BE2C (cell line): ENCODE results near the gene RAN.

Experiments
- DNase-seq: peaks from one replicate; pipeline ENCODE4 v3.0.0-alpha.2; 2020
- H3K27me3 ChIP-seq: fragments of 250-450 bp; sonication (Bioruptor Pico); 2 replicates; pipeline ENCODE4 v1.5.1; 2020; ENCODE audit warnings: mild to moderate bottlenecking
- H3K36me3 ChIP-seq: fragments of 250-450 bp; sonication (Bioruptor Pico); 2 replicates; pipeline ENCODE4 v1.5.1; 2020; ENCODE audit warnings: mild to moderate bottlenecking
- H3K4me1 ChIP-seq: fragments of 250-450 bp; sonication (Bioruptor Pico); 2 replicates; pipeline ENCODE4 v1.5.1; 2020
- H3K4me3 ChIP-seq: 2 replicates; pipeline ENCODE4 v1.5.1; 2011; ENCODE audit warnings: low read depth, low read length
- H3K9me3 ChIP-seq: fragments of 250-450 bp; sonication (Bioruptor Pico); 2 replicates; pipeline ENCODE4 v1.5.1; 2020
- TF ChIP-seq, protein P1 (sequence below): IDR thresholded peaks from 2 replicates; pipeline ENCODE4 v1.5.1; 2012; ENCODE audit warnings: mild to moderate bottlenecking, low read depth, low read length

RAN gene

DNA sequence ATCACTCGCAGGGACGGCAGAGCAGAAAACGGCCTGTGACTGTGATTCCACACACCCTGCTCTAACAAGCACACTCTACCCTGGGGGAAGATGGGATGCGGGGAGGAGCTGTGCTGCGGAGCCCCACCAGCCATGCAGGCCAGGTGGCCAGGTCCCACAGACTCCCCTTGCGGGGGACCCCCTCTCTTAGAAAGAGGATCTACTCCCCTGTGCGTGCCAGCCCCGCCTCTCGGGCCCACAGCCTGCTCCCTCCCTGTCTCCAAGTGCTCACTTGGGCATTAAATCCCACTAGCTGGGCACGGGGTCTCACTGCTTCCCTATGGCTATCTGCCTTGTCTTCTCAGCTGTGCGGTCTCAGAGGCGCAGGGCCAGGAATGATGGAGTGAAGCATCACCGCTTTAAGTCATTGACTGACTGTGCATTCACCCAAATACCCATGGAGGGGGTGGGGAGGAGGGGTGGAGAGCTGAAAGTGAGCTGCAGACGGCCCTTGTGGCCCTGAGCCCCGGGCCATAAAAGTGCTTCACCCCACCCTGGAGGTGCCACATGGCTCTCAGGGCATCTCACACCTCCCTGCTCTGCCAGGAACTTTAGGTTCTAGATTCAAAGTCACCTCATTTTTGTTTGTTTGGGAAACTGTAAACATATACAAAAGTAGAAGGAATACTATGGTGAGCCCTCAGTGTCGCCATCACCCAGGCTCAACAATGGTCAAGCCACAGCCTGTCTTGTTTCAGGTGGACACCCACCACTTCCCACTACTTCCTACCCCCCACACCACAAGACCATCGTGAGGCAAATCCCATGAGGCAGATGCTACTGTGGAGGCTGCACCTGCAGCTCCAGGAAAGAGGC lies 42.2 kb upstream of the RAN start:
- DNase-seq: no peak
- Histone ChIP-seq H3K27me3 (no peaks in the 10 kb centered on the region), H3K9me3 (no peaks in the 10 kb centered on the region), H3K4me1 (no peaks in the 10 kb centered on the region; the same call in 1 of the 2 replicates), H3K36me3 (peaks cover 6% of the 10 kb centered on the region; the same call in 1 of the 2 replicates), H3K4me3 (no peak overlapping the region)
- TF ChIP-seq, protein P1, sequence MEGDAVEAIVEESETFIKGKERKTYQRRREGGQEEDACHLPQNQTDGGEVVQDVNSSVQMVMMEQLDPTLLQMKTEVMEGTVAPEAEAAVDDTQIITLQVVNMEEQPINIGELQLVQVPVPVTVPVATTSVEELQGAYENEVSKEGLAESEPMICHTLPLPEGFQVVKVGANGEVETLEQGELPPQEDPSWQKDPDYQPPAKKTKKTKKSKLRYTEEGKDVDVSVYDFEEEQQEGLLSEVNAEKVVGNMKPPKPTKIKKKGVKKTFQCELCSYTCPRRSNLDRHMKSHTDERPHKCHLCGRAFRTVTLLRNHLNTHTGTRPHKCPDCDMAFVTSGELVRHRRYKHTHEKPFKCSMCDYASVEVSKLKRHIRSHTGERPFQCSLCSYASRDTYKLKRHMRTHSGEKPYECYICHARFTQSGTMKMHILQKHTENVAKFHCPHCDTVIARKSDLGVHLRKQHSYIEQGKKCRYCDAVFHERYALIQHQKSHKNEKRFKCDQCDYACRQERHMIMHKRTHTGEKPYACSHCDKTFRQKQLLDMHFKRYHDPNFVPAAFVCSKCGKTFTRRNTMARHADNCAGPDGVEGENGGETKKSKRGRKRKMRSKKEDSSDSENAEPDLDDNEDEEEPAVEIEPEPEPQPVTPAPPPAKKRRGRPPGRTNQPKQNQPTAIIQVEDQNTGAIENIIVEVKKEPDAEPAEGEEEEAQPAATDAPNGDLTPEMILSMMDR: no peak

DNA sequence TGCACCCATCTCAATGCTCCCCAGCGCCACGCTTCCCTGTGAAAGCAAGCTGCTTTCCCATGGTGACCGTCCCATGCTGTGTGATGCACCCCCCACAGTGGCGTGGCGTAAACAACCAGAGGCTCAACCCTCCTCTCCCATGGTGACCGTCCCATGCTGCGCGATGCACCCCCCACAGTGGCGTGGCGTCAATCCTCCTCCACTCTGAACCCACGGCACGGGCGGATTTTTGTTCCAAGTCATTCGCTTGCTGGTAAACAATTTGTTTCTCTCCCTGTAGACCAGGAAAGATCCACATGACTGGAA lies 41.7 kb upstream of the RAN start:
- Histone ChIP-seq H3K4me3 (no peak overlapping the region), H3K4me1 (no peaks in the 10 kb centered on the region; the same call in 1 of the 2 replicates), H3K9me3 (no peaks in the 10 kb centered on the region), H3K27me3 (no peaks in the 10 kb centered on the region), H3K36me3 (peaks cover 6% of the 10 kb centered on the region; the same call in 1 of the 2 replicates)
- TF ChIP-seq, protein P1: no peak
- no peak for DNase-seq

DNA sequence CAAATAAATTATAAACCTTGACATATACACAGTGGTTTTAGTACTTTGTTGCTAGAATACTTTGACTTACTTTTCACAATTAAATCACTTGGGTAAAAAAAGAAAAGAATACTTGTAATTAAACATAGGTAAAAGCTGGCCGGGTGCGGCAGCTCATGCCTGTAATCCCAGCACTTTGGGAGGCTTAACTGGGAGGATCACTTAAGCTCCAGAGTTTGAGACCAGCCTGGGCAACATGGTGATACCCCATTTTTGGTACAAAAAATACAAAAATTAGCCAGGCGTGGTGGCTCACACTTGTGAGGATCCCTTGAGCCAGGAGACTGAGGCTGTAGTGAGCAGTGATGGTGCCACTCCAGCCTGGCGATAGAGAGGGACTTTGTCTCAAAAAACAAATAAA lies 40.6 kb upstream of the RAN start:
- Histone ChIP-seq H3K36me3 (peaks cover 3% of the 10 kb centered on the region; the same call in 1 of the 2 replicates), H3K4me3 (no peak overlapping the region), H3K27me3 (no peaks in the 10 kb centered on the region), H3K4me1 (no peaks in the 10 kb centered on the region; the same call in 1 of the 2 replicates), H3K9me3 (no peaks in the 10 kb centered on the region)
- DNase-seq: no peak
- TF ChIP-seq, protein P1: no peak

DNA sequence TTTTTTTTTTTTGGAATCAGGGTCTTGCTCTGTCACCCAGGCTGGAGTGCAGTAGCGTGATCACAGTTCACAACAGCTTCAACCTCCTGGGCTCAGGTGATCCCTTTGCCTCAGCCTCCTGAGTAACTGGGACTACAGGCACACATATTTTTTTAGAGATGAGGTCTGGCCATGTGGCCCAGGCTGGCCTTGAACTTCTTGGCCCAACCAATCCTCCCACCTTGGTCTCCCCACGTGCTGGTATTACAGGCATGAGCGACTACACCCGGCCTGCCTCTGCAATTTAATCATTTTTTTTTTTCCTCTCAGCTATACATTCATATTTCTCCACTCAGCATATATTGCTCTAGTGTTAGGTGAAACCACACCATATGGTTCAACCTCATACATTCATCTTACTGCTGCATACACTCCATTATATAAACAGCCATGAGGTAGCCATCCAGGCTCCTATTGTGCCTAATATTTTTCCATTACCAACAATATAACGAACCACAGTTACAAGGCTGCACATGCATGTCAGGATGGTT lies 39.9 kb upstream of the RAN start:
- DNase-seq: no peak
- TF ChIP-seq, protein P1: no peak
- Histone ChIP-seq H3K9me3 (no peaks in the 10 kb centered on the region), H3K27me3 (no peaks in the 10 kb centered on the region), H3K4me1 (no peaks in the 10 kb centered on the region), H3K36me3 (no peaks in the 10 kb centered on the region), H3K4me3 (no peak overlapping the region)

DNA sequence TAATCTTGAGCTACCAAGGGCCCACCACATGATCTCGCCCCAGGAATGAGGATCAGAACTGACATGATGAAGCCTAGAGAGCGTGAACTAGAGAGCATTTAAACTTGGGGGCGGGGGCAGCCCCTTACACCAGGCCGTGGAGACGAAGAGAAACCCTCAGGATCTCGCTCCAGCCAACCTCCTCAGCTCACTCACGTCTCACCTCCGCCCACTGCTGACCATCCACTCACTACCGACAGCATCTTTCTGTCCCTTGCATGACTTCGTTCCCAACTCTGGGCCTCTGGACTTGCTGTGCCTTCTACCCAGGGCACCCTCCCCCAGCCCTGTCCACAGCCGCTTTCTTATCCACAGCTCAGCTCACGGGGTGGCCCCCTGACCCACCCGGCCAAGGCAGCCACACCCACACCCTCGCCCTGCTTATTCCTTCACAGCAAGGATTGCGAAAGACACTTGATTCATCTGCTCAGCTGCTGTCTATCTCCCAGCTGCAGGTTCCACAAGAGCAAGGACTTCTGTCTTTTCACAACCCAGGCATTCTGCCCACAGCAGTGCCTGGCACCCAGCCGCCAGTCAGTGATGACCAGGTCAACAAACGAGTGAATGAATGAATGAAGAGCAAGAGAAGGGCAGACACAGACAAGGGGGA lies 39.2 kb upstream of the RAN start:
- no peaks in the 10 kb centered on the region; the same call in 1 of the 2 replicates for H3K36me3 ChIP-seq
- DNase-seq: no peak
- H3K27me3 ChIP-seq: no peaks in the 10 kb centered on the region
- no peaks in the 10 kb centered on the region for H3K4me1 ChIP-seq
- TF ChIP-seq, protein P1: no peak
- no peak overlapping the region for H3K4me3 ChIP-seq
- H3K9me3 ChIP-seq: no peaks in the 10 kb centered on the region
